ENCODE data around the gene ABI2.

ABI2 gene

DNA sequence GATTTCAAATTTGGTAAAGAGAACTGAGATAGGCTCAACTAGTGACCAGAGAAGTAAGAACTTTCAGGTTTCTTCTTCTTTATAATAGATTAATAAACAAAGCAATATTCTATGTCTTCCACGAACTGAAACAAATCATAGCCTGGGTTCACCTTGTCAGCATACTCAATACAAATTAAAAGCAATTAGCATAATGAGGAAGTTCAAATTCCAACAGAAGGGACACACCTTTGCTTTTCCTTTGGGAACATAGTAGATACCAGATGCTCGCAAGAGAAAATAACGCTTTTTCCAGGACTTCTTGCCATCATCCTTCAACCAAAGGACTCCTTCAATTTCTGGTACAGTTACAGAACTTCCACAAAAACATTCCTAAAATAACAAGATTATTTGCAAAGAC is 127.0 kb downstream of the ABI2 start:
- no peak overlapping the region for H3K4me3 ChIP-seq (ENCODE audit: low read depth, low read length)

DNA sequence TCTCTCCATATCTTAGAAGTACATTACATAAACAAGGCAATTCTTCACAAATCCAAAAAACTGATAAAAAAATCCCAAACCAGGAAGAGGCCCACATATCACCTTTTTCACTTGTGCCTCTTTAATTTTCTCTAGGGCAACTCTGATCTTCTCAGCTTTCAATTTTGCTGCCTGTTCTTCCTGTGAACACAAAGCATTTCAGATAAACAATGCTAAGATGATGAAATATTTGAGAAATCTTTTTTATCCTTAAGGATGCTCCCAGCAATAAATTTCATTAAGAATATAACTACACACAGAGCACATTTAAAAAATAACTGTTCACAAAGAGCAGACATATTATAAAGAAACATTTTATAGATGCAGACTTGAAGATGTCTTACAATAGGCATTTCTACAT is 133.6 kb downstream of the ABI2 start:
- H3K27me3 ChIP-seq (ENCODE audit: control insufficient read depth, insufficient read depth, low read length) = no peaks in the 10 kb centered on the region
- H3K4me1 ChIP-seq = no peaks in the 10 kb centered on the region
- no peak overlapping the region for H3K9ac ChIP-seq
- no peaks in the 10 kb centered on the region for H3K36me3 ChIP-seq (ENCODE audit: control insufficient read depth, insufficient read depth, low read length)
- H2AFZ ChIP-seq = no peak overlapping the region
- H3K79me2 ChIP-seq = no peaks in the 10 kb centered on the region
- no peaks in the 10 kb centered on the region for H3K9me3 ChIP-seq (ENCODE audit: control insufficient read depth, low read length)
- no peak overlapping the region for H3K4me3 ChIP-seq (ENCODE audit: low read depth, low read length)
- TF ChIP-seq, protein P1, sequence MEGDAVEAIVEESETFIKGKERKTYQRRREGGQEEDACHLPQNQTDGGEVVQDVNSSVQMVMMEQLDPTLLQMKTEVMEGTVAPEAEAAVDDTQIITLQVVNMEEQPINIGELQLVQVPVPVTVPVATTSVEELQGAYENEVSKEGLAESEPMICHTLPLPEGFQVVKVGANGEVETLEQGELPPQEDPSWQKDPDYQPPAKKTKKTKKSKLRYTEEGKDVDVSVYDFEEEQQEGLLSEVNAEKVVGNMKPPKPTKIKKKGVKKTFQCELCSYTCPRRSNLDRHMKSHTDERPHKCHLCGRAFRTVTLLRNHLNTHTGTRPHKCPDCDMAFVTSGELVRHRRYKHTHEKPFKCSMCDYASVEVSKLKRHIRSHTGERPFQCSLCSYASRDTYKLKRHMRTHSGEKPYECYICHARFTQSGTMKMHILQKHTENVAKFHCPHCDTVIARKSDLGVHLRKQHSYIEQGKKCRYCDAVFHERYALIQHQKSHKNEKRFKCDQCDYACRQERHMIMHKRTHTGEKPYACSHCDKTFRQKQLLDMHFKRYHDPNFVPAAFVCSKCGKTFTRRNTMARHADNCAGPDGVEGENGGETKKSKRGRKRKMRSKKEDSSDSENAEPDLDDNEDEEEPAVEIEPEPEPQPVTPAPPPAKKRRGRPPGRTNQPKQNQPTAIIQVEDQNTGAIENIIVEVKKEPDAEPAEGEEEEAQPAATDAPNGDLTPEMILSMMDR (IDR thresholded peaks at IDR 0.05) = no peak
- no peak overlapping the region for H3K4me2 ChIP-seq (ENCODE audit: low read length)
- no peak overlapping the region for H3K27ac ChIP-seq

More for the DNA sequence above, 127.0 kb downstream of the ABI2 start:
- Histone ChIP-seq H3K4me1 (no peaks in the 10 kb centered on the region), H3K27me3 (ENCODE audit: control insufficient read depth, insufficient read depth, low read length) (no peaks in the 10 kb centered on the region), H3K4me2 (ENCODE audit: low read length) (no peak overlapping the region), H3K27ac (no peak overlapping the region), H3K9me3 (ENCODE audit: control insufficient read depth, low read length) (no peaks in the 10 kb centered on the region), H3K9ac (no peak overlapping the region), H2AFZ (no peak overlapping the region), H3K79me2 (no peaks in the 10 kb centered on the region), H3K36me3 (ENCODE audit: control insufficient read depth, insufficient read depth, low read length) (no peaks in the 10 kb centered on the region)
- TF ChIP-seq, protein P1 (IDR thresholded peaks at IDR 0.05) = no peak

DNA sequence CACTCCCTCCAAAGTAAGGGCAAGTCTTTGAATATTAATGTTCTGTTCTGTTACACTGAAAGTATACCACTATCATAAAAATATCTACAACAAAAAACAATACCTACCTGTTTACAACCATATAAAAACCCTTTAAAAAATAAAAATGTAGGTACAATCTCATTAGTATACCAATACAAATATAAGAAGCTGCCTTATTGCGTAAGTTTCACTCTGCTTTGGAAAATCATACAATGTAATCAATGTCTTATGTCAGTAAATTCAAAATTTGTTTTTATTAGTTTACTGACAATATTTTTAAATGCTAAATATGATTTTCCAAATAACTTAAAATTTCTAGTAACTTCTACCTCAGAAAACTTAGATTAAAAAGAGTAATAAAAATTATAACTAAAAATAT is 134.1 kb downstream of the ABI2 start:
- no peaks in the 10 kb centered on the region for H3K4me1 ChIP-seq
- H3K9ac ChIP-seq = no peak overlapping the region
- no peaks in the 10 kb centered on the region for H3K36me3 ChIP-seq (ENCODE audit: control insufficient read depth, insufficient read depth, low read length)

DNA sequence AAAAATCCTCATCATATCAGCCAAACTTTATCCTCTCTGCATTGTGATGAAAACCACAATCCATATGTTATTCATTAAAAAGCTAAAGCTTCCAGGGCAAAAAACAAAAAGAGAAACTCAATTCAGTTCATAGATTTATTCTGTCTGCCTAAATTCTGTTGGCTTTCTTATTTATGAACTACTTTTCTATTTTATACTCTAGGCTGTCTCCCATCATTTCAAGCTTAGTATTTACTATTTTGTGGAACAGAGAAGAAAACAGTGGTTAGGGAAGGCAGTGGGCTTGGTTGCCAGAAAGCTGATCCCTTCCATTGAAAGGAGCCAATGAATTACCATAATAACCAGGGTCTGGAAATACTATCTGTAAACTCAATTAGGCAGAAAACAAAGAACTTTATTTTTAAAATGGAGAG is 135.1 kb downstream of the ABI2 start:
- Histone ChIP-seq H2AFZ (no peak overlapping the region), H3K27ac (no peak overlapping the region), H3K79me2 (no peaks in the 10 kb centered on the region), H3K36me3 (ENCODE audit: control insufficient read depth, insufficient read depth, low read length) (no peaks in the 10 kb centered on the region), H3K9me3 (ENCODE audit: control insufficient read depth, low read length) (no peaks in the 10 kb centered on the region), H3K27me3 (ENCODE audit: control insufficient read depth, insufficient read depth, low read length) (no peaks in the 10 kb centered on the region), H3K4me2 (ENCODE audit: low read length) (no peak overlapping the region), H3K4me1 (no peaks in the 10 kb centered on the region), H3K9ac (no peak overlapping the region), H3K4me3 (ENCODE audit: low read depth, low read length) (no peak overlapping the region)
- TF ChIP-seq, protein P1 (IDR thresholded peaks at IDR 0.05) = no peak

More for the DNA sequence above, 134.1 kb downstream of the ABI2 start:
- Histone ChIP-seq H2AFZ (no peak overlapping the region), H3K27me3 (ENCODE audit: control insufficient read depth, insufficient read depth, low read length) (no peaks in the 10 kb centered on the region), H3K4me2 (ENCODE audit: low read length) (no peak overlapping the region), H3K27ac (no peak overlapping the region), H3K9me3 (ENCODE audit: control insufficient read depth, low read length) (no peaks in the 10 kb centered on the region), H3K79me2 (no peaks in the 10 kb centered on the region), H3K4me3 (ENCODE audit: low read depth, low read length) (no peak overlapping the region)
- TF ChIP-seq, protein P1 (IDR thresholded peaks at IDR 0.05) = no peak

DNA sequence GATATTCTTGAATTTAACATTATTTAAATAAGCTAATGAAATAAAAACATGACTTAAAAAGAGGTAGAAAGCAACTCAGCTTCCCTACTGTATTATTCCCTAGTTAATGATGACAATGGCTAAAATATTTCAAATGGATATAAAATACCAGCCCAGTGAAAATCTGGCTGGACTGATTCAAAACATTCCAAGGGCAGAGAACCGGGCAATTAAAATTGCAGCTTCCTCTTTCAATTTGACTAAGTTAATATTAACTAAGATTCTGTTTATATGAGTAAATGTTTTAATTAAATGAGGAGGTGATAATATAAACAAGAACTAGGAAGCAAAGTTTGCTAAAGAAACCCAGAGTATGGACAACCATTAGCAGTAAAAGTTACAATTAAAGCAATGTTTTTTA is 141.4 kb downstream of the ABI2 start:
- Histone ChIP-seq H3K4me1 (no peaks in the 10 kb centered on the region), H3K4me2 (ENCODE audit: low read length) (no peak overlapping the region), H3K27me3 (ENCODE audit: control insufficient read depth, insufficient read depth, low read length) (no peaks in the 10 kb centered on the region), H3K36me3 (ENCODE audit: control insufficient read depth, insufficient read depth, low read length) (no peaks in the 10 kb centered on the region), H3K9ac (no peak overlapping the region), H3K4me3 (ENCODE audit: low read depth, low read length) (no peak overlapping the region), H3K27ac (no peak overlapping the region), H3K79me2 (no peaks in the 10 kb centered on the region), H2AFZ (no peak overlapping the region), H3K9me3 (ENCODE audit: control insufficient read depth, low read length) (no peaks in the 10 kb centered on the region)
- TF ChIP-seq, protein P1 (IDR thresholded peaks at IDR 0.05) = no peak
